Measurements from ENCODE around the gene UNCX.

DNA sequence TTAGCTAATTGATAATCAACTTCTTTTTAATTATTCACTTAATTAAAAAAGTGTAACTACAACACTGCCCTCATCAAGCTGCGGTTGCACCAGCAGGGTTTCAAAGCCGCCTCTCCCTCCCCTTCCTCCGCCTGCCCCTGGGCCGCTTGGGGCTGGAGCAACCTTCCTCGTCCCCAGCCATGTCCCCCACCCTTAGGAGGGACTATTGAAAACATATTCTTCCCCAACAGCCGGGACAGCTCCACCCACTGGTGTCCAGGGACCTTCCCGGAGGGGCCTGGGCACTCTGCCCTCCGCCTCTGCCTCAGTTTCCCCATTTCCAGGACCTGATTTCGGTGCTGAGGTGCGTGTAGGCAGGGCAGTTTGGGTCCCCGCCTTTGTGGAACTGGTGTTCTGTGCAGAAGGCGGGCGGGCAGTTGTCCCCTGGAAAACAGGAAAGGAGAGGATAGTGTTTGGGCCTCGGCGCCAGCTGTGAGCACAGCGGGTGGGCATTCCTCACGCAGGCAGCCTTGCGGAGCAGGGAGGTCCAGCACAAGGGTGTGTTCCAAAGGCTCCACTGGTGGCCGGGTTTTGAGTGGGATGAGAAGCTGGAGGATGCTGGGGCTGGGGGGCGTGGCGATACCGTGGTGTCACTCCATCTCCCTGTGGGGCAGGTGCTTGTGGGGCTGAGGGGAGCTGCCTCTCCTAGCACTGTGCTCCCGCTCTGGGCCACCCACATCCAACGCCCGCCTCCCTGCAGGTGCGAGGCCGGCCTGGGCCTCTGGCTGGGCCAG is 15.7 kb downstream of the UNCX start:
- TF ChIP-seq POLR2A (IDR thresholded peaks at IDR 0.05) = no peak
- TF ChIP-seq, protein P1, sequence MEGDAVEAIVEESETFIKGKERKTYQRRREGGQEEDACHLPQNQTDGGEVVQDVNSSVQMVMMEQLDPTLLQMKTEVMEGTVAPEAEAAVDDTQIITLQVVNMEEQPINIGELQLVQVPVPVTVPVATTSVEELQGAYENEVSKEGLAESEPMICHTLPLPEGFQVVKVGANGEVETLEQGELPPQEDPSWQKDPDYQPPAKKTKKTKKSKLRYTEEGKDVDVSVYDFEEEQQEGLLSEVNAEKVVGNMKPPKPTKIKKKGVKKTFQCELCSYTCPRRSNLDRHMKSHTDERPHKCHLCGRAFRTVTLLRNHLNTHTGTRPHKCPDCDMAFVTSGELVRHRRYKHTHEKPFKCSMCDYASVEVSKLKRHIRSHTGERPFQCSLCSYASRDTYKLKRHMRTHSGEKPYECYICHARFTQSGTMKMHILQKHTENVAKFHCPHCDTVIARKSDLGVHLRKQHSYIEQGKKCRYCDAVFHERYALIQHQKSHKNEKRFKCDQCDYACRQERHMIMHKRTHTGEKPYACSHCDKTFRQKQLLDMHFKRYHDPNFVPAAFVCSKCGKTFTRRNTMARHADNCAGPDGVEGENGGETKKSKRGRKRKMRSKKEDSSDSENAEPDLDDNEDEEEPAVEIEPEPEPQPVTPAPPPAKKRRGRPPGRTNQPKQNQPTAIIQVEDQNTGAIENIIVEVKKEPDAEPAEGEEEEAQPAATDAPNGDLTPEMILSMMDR (IDR thresholded peaks at IDR 0.05) = no peak

All from lower leg skin (tissue), 3 donors.